ENCODE data around the gene DAB2IP.

The DAB2IP gene

GRCh38 chr9:121658591-121658990 lies 7.2 kb downstream of the DAB2IP start:
- H3K27ac ChIP-seq: no peak overlapping the region
- TF ChIP-seq CTCF (conservative IDR thresholded peaks at IDR 0.05): no peak
- no peak for TF ChIP-seq ZFX (IDR thresholded peaks at IDR 0.05)

GRCh38 chr9:121660367-121660766 lies 8.9 kb downstream of the DAB2IP start:
- no peak for TF ChIP-seq CTCF (conservative IDR thresholded peaks at IDR 0.05)
- H3K27ac ChIP-seq: no peak overlapping the region

GRCh38 chr9:121660876-121661275 lies 9.4 kb downstream of the DAB2IP start:
- H3K27ac ChIP-seq: no peak overlapping the region
- TF ChIP-seq ZFX (IDR thresholded peaks at IDR 0.05) (no peak), CTCF (conservative IDR thresholded peaks at IDR 0.05) (no peak)

GRCh38 chr9:121661328-121661727 lies 9.9 kb downstream of the DAB2IP start:
- H3K27ac ChIP-seq: no peak overlapping the region
- TF ChIP-seq CTCF (conservative IDR thresholded peaks at IDR 0.05): no peak
- no peak for TF ChIP-seq ZFX (IDR thresholded peaks at IDR 0.05)

- no peak overlapping the region for H3K27ac ChIP-seq
- TF ChIP-seq ZFX (IDR thresholded peaks at IDR 0.05) (no peak), CTCF (conservative IDR thresholded peaks at IDR 0.05) (no peak)
Observed at GRCh38 chr9:121662359-121662758, 10.9 kb downstream of the DAB2IP start.

GRCh38 chr9:121662891-121663580 lies 11.6 kb downstream of the DAB2IP start:
- H3K27ac ChIP-seq: peak overlapping the region; percentile 31; the same call in 1 of the 2 replicates
- TF ChIP-seq ZFX (IDR thresholded peaks at IDR 0.05) (no peak), CTCF (conservative IDR thresholded peaks at IDR 0.05) (no peak)

- H3K27ac ChIP-seq: peak overlapping the region; percentile 31; the same call in 1 of the 2 replicates
- TF ChIP-seq CTCF (conservative IDR thresholded peaks at IDR 0.05): no peak
- no peak for TF ChIP-seq ZFX (IDR thresholded peaks at IDR 0.05)
Observed at GRCh38 chr9:121663591-121663990, 12.2 kb downstream of the DAB2IP start.
